GM21529 (cell line): ENCODE results near the gene MEMO1.
"Not testable (repeated sequence)": the region's sequence is repeated elsewhere in the genome, so short reads cannot be mapped to it uniquely, and the experiment has no call there.

ENCODE experiments used
- ATAC-seq: cut with Tn5 transposase; IDR thresholded peaks from one replicate; pipeline ENCODE4 v1.9.1; 2021; ENCODE audit not compliant: unreplicated experiment

The MEMO1 gene

GRCh38 chr2:31919499-31919898, 91.3 kb downstream of the MEMO1 start:
- no peak for ATAC-seq

DNA sequence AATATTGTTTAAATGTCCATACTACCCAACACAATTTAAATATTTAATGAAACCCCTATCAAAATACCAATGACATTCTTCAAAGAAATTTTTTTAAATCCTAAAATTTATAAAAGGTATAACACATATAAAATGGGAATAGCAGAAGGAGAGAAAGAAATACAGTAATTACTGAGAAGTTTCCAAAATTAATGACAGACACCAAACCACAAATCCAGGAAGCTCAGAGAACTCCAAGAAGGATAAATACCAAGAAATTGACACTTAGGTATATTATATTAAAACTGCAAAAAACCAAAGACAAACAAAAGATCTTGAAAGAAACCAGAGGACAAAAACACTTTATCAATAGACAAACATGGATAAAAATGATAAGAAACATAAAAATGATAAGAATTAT, 101.1 kb downstream of the MEMO1 start:
- no peak for ATAC-seq

- ATAC-seq, result not testable (repeated sequence)
These were observed 103.3 kb downstream of the MEMO1 start for GRCh38 chr2:31907491-31907890.

- no peak for ATAC-seq
These were observed 107.6 kb downstream of the MEMO1 start for GRCh38 chr2:31903109-31903780.

GRCh38 chr2:31901900-31902299, 108.9 kb downstream of the MEMO1 start:
- ATAC-seq, result no peak

- not testable (repeated sequence) for ATAC-seq
These were observed 110.7 kb downstream of the MEMO1 start for GRCh38 chr2:31900156-31900555.

DNA sequence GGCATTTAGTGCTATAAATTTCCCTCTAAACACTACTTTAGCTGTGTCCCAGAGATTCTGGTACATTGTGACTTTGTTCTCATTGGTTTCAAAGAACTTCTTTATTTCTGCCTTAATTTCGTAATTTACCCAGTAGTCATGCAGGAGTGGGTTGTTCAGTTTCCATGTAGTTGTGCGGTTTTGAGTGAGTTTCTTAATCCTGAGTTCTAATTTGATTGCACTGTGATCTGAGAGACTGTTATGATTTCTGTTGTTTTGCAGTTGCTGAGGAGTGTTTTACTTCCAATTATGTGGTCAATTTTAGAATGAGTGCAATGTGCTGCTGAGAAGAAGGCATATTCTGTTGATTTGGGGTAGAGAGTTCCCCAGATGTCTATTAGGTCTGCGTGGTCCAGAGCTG, 112.5 kb downstream of the MEMO1 start:
- not testable (repeated sequence) for ATAC-seq

- ATAC-seq, result not testable (repeated sequence)
These were observed 113.5 kb downstream of the MEMO1 start for GRCh38 chr2:31897340-31897739.

DNA sequence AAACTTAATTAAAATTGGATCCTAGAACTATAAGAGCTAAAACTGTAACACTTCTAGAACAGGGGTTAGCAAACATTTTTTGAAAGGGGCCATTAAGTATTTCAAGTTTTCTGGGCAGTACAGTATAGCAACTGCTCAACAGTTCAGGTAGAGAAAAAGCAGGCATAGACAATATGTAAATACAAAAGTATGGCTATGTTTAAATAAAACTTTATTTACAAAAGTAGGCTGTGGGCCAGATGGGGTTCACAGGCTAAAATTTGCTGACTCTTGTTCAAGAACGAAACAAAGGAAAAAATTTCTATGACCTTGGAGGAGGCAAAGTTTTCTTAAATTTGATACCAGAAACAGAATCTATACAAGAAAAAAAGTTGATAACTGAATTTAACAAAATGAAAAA, 114.5 kb downstream of the MEMO1 start:
- no peak for ATAC-seq

- ATAC-seq, result no peak
These were observed 116.2 kb downstream of the MEMO1 start for GRCh38 chr2:31894656-31895055.

- ATAC-seq, result no peak
These were observed 117.7 kb downstream of the MEMO1 start for GRCh38 chr2:31893094-31893493.

- ATAC-seq, result no peak
These were observed 121.8 kb downstream of the MEMO1 start for GRCh38 chr2:31889044-31889443.

- ATAC-seq, result no peak
These were observed 122.3 kb downstream of the MEMO1 start for GRCh38 chr2:31888550-31888949.

- no peak for ATAC-seq
These were observed 124.1 kb downstream of the MEMO1 start for GRCh38 chr2:31886700-31887099.

DNA sequence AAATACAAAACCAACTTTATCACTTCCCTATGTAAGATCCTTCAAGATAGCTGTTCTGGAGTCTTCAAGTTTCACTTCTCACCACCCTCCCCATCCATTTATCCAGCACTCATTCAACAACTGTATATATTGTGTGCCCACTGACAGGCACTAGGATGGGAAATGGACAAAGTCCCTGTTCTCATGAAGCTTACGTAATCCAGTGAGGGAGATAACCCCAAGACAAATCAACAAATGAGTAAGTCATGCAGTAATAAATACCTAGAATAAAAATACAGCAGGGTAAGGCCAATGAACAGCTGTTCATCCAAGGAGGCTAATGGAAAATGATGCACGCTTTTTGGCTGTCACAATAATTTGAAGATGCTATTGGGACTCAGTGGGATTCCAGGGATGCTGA, 133.8 kb downstream of the MEMO1 start:
- ATAC-seq, result no peak

DNA sequence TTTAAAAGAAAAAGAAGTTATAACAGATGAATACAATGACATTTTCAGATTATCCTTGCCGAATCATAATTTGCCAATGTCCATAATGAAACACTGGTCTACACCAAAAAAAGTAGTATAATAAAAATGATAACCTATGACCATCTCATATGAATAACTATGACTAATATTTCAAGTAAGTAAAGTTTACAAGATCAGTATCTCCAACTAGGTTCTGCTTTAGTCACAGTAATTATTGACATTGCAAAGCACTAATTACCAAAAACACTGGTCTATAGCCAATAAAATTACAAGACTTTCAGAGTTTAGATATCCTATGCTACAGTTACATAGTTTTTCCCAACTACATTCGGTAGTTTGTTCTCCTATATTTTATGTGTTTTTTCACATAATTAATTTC, 136.7 kb downstream of the MEMO1 start:
- no peak for ATAC-seq

- no peak for ATAC-seq
These were observed 145.6 kb downstream of the MEMO1 start for GRCh38 chr2:31865215-31865614.

DNA sequence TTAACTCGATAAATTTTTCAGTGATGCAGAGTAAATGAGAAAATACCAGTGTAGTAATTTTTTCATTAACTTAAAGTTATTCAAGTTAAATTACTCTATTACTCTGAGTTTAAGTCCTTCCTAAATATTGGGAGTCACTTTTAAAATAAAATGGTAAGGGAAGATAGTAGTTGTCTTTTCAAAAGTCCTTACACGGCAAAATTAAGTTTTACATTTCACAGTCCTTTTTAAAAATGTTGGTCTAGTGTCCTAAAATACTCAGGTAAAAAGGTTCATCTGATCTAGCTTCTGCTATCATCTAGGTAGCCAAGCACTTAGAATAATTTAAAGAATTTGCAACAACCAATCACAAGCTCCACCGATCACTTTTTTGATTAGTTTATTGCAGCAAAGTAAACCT, 146.9 kb downstream of the MEMO1 start:
- no peak for ATAC-seq

- not testable (repeated sequence) for ATAC-seq
These were observed 147.7 kb downstream of the MEMO1 start for GRCh38 chr2:31863015-31863656.

GRCh38 chr2:31859959-31860358, 150.8 kb downstream of the MEMO1 start:
- no peak for ATAC-seq

DNA sequence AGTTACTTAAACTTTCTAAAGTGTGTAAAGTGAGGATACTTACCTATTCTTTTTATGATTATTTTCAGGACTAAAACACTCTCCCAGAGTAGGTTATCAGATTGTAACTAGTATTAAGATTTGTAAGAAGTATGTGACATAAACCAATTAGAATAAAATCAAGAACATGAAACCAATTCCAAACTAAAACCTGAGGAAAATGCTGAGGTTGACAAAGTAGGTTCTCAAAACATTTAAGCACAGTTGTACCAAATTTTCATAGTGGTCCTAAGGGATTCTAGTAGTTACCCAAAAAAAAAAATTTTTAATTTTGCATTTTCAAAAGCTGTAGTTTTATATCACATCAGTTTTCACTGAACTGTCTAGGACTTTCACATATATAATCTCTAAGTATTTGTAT, 157.3 kb downstream of the MEMO1 start:
- no peak for ATAC-seq

DNA sequence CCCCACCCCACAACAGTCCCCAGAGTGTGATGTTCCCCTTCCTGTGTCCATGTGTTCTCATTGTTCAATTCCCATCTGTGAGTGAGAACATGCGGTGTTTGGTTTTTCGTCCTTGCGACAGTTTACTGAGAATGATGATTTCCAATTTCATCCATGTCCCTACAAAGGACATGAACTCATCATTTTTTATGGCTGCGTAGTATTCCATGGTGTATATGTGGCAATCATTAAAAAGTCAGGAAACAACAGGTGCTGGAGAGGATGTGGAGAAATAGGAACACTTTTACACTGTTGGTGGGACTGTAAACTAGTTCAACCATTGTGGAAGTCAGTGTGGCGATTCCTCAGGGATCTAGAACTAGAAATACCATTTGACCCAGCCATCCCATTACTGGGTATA, 168.7 kb downstream of the MEMO1 start:
- ATAC-seq, result not testable (repeated sequence)

- ATAC-seq, result no peak
These were observed 175.4 kb downstream of the MEMO1 start for GRCh38 chr2:31835450-31835849.
